B cell (primary cell): ENCODE results near the gene PFDN6. TPM values are rescaled to one million over a fixed set of nuclear protein-coding genes. Genes with fewer than 3 reads are reported as not detected.

Experiments used
- ATAC-seq: fragments of 200-7000 bp; cut with Tn5 transposase; one replicate; pipeline ENCODE4 v1.10.0; 2021; ENCODE audit warnings: low read depth, mild to moderate bottlenecking, moderate number of reproducible peaks, moderate library complexity
- CTCF ChIA-PET: fragments of 350-600 bp; sonication (Branson Sonifier 250); formaldehyde crosslinking; loops from one replicate; lab custom pipeline; 2021; ENCODE audit warnings: antibody characterized with exemption, inconsistent platforms; lab: Charles Lee
- POLR2A ChIA-PET: fragments of 350-600 bp; sonication (Branson Sonifier 250); formaldehyde crosslinking; loops from one replicate; lab custom pipeline; 2021; ENCODE audit warnings: antibody characterized with exemption; lab: Charles Lee
- DNase-seq: peaks from one replicate; pipeline ENCODE4 v3.0.0; 2013
- H2AFZ ChIP-seq: 2 replicates; pipeline ENCODE4 v1.6.1; 2012; ENCODE audit warnings: mild to moderate bottlenecking, low read depth, low read length; ENCODE audit not compliant: insufficient read depth, poor library complexity, severe bottlenecking
- H3K27ac ChIP-seq, 2 donors: 1 replicate in 1 of 2; 2 replicates in 1 of 2; pipeline ENCODE4 v1.5.1; 2012 to 2013; ENCODE audit warnings: low read length in 2 of 2, mild to moderate bottlenecking in 2 of 2, moderate library complexity in 1 of 2
- H3K27me3 ChIP-seq, 4 experiments: fragments of 200-600 bp in 1 of 4; sonication (generic) in 1 of 4; replicated peaks in 1 of 4; 1 replicate in 2 of 4; 2 replicates in 2 of 4; pipeline versions ENCODE4 v1.6.1 to v1.7.0; 2013 to 2016; ENCODE audit warnings: low read length in 3 of 4, mild to moderate bottlenecking in 2 of 4, mixed read lengths in 1 of 4, moderate library complexity in 1 of 4; ENCODE audit not compliant: insufficient read depth in 4 of 4, control insufficient read depth in 3 of 4; ENCODE audit errors: control extremely low read depth in 1 of 4
- H3K36me3 ChIP-seq, 2 experiments: replicated peaks in 1 of 2; 1 replicate in 1 of 2; 2 replicates in 1 of 2; pipeline versions ENCODE4 v1.6.1 to v1.7.1; 2013; ENCODE audit warnings: low read length in 1 of 2; ENCODE audit not compliant: insufficient read depth in 2 of 2, control insufficient read depth in 1 of 2; ENCODE audit errors: control extremely low read depth in 1 of 2, extremely low read depth in 1 of 2
- H3K4me1 ChIP-seq, 2 donors: fragments of 200-600 bp in 1 of 2; sonication (generic) in 1 of 2; 1 replicate in 1 of 2; 2 replicates in 1 of 2; pipeline versions ENCODE4 v1.5.1 to v1.6.1; 2013 to 2017; ENCODE audit warnings: low read length in 2 of 2; ENCODE audit not compliant: control insufficient read depth in 2 of 2, insufficient read depth in 2 of 2
- H3K4me2 ChIP-seq: replicated peaks from 2 replicates; pipeline ENCODE3; 2012; ENCODE audit warnings: mild to moderate bottlenecking, low read depth, low read length; ENCODE audit not compliant: poor library complexity, severe bottlenecking
- H3K4me3 ChIP-seq, 5 experiments: fragments of 200-600 bp in 1 of 5; sonication (generic) in 1 of 5; 1 replicate in 3 of 5; 2 replicates in 2 of 5; pipeline versions ENCODE4 v1.5.1 to v1.7.0; 2011 to 2016; ENCODE audit warnings: low read length in 4 of 5, mild to moderate bottlenecking in 4 of 5, low read depth in 2 of 5, control low read depth in 1 of 5, moderate library complexity in 1 of 5; ENCODE audit not compliant: insufficient read depth in 1 of 5; ENCODE audit errors: control extremely low read depth in 1 of 5, extremely low read depth in 1 of 5
- H3K79me2 ChIP-seq: fragments of 200-600 bp; sonication (generic); one replicate; pipeline ENCODE4 v1.6.0; 2016; ENCODE audit warnings: low read length; ENCODE audit not compliant: control insufficient read depth, insufficient read depth
- H3K9ac ChIP-seq: fragments of 200-600 bp; sonication (generic); 2 replicates; pipeline ENCODE4 v1.6.1; 2017; ENCODE audit warnings: mild to moderate bottlenecking, low read length, moderate library complexity
- H3K9me3 ChIP-seq, 3 donors: one replicate each; pipeline versions ENCODE4 v1.6.1 to v1.7.1; 2013; ENCODE audit warnings: low read length in 2 of 3; ENCODE audit not compliant: control insufficient read depth in 2 of 3, insufficient read depth in 1 of 3; ENCODE audit errors: control extremely low read depth in 1 of 3
- H4K20me1 ChIP-seq: 2 replicates; pipeline ENCODE4 v1.6.0; 2012; ENCODE audit warnings: mild to moderate bottlenecking, low read length; ENCODE audit not compliant: insufficient read depth, control insufficient read depth, poor library complexity, severe bottlenecking
- H3K27ac Mint-ChIP-seq: one replicate; pipeline ENCODE4 v1.8.0; 2021; ENCODE audit warnings: mixed read lengths
- H3K27me3 Mint-ChIP-seq: one replicate; pipeline ENCODE4 v1.8.0; 2021; ENCODE audit warnings: mixed read lengths
- H3K4me1 Mint-ChIP-seq: one replicate; pipeline ENCODE4 v1.8.0; 2021; ENCODE audit warnings: mixed read lengths
- H3K4me3 Mint-ChIP-seq: one replicate; pipeline ENCODE4 v1.8.0; 2021; ENCODE audit warnings: mixed read lengths
- H3K9me3 Mint-ChIP-seq: one replicate; pipeline ENCODE4 v1.8.0; 2022; ENCODE audit warnings: mixed read lengths; ENCODE audit not compliant: insufficient read depth
- CTCF ChIP-seq: fragments of 200-600 bp; IDR thresholded peaks from one replicate; pipeline ENCODE4 v1.8.0; 2022; ENCODE audit warnings: antibody characterized with exemption, mild to moderate bottlenecking
- EZH2 ChIP-seq: IDR thresholded peaks from 2 replicates; pipeline ENCODE4 v1.6.1; 2012; ENCODE audit warnings: borderline replicate concordance, low read depth, mild to moderate bottlenecking, moderate library complexity, low read length; ENCODE audit not compliant: insufficient read depth, poor library complexity, severe bottlenecking
- WGBS: methylation state at CpG from one replicate; pipeline ENCODE4 v1.1.5; 2013; ENCODE audit warnings: missing lambda C conversion rate; ENCODE audit not compliant: insufficient coverage; 5-methylcytosine and 5-hydroxymethylcytosine counted together
- intact Hi-C: fragments of 100-400 bp; cut with micrococcal nuclease; formaldehyde crosslinking; loops from one replicate; pipeline ENCODE4 v1.10.0; 2022
- polyA plus RNA-seq: library from polyadenylated mRNA; depleted of rRNA; stranded (reverse); fragments of >200 nt; gene quantifications from 2 replicates; pipeline ENCODE4 v1.2.3, GENCODE V29; 2012
- total RNA-seq, 2 donors: library from RNA; stranded (reverse); fragments of 120-200 nt in 1 of 2; gene quantifications; 1 replicate in 1 of 2; 2 replicates in 1 of 2; pipeline versions ENCODE4 v1.2.3 to v1.2.4, GENCODE V29; 2013 to 2022

PFDN6 gene
- total and polyA plus RNA-seq, 2 donors (not counting 1 experiment from before 2014, with no cell fraction given): 33.2 to 51.1 TPM

DNA sequence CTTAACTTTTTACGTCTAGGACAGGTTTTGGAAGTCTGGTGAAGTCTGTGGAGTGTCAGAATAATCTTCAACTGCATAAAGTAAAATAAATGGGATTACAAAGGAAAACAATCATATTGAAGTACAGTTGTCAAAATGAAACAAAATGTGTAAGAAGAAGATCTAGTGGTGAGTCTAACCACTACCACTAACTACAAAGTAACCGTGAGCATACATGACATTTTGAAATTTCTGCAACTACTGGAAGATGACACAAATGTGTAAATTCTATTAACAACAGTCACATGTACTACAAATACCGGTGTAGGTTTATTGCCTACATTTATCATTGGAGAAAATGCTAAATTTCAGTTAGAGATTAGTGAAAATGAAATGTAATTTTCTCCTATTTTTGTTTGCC, 47.4 kb upstream of the PFDN6 start:
- H3K4me1 Mint-ChIP-seq: peaks cover 3% of the 10 kb centered on the region
- no peaks in the 10 kb centered on the region for H3K9me3 Mint-ChIP-seq
- H3K27ac ChIP-seq: no peak overlapping the region
- H3K4me2 ChIP-seq: no peak overlapping the region
- H3K79me2 ChIP-seq: no peaks in the 10 kb centered on the region
- intact Hi-C loops: loop anchor here (10.0 kb wide), 1 partner anchor 347 kb away; no protein-coding TSS in a partner anchor
- H3K27me3 ChIP-seq: peaks cover 0 to 8% (median 0%) of the 10 kb centered on the region in 4 experiments
- no peak overlapping the region for H3K9ac ChIP-seq
- no peak overlapping the region for H2AFZ ChIP-seq
- ATAC-seq: no peak
- no peak overlapping the region for H3K27ac Mint-ChIP-seq
- H3K36me3 ChIP-seq: no peaks in the 10 kb centered on the region
- peaks cover 34% of the 10 kb centered on the region for H3K27me3 Mint-ChIP-seq
- H4K20me1 ChIP-seq: no peaks in the 10 kb centered on the region
- H3K4me3 ChIP-seq: no peak overlapping the region
- no peaks in the 10 kb centered on the region for H3K9me3 ChIP-seq
- no peak for DNase-seq
- no CpG with 5 or more reads among the region's 3 CpGs for WGBS
- ChIA-PET POLR2A (no interaction called here), CTCF (no interaction called here)
- TF ChIP-seq CTCF (no peak), EZH2 (no peak)
- no peaks in the 10 kb centered on the region for H3K4me1 ChIP-seq
- no peak overlapping the region for H3K4me3 Mint-ChIP-seq

GRCh38 chr6:33243476-33243875, 45.9 kb upstream of the PFDN6 start:
- Mint-ChIP-seq H3K27ac (no peak overlapping the region), H3K9me3 (no peaks in the 10 kb centered on the region), H3K4me1 (peaks cover 9% of the 10 kb centered on the region), H3K4me3 (no peak overlapping the region), H3K27me3 (peaks cover 30% of the 10 kb centered on the region)
- Histone ChIP-seq H3K9ac (no peak overlapping the region), H3K27me3 (peaks cover 0 to 8% (median 0%) of the 10 kb centered on the region in 4 experiments), H3K9me3 (no peaks in the 10 kb centered on the region), H3K4me2 (no peak overlapping the region), H3K27ac (no peak overlapping the region), H4K20me1 (no peaks in the 10 kb centered on the region), H3K4me1 (peaks cover 4 to 6% of the 10 kb centered on the region in 2 donors), H3K36me3 (no peaks in the 10 kb centered on the region), H3K79me2 (no peaks in the 10 kb centered on the region), H2AFZ (no peak overlapping the region), H3K4me3 (no peak overlapping the region)
- intact Hi-C loops: loop anchor here (10.0 kb wide), 1 partner anchor 349 kb away; no protein-coding TSS in a partner anchor
- WGBS: no CpG with 5 or more reads among the region's 1 CpG
- ATAC-seq (no peak), DNase-seq (no peak)
- TF ChIP-seq CTCF (no peak), EZH2 (no peak)
- POLR2A ChIA-PET: interaction anchor here (0.7 kb wide), 1 partner anchor 270 kb away, joined by 7 read pairs; no protein-coding TSS in a partner anchor
- CTCF ChIA-PET: no interaction called here
